Peyer's patch (tissue), 4 donors: ENCODE measurements around the gene SLC2A4.

Experiments
- CTCF ChIP-seq, 6 experiments: fragments of 450-650 bp in 4 of 6; fragments of 200-600 bp in 2 of 6; sonication (generic) in 1 of 6; IDR thresholded peaks; one replicate each; pipeline ENCODE4 v1.5.1; 2017 to 2019; ENCODE audit warnings: antibody characterized with exemption in 6 of 6, mild to moderate bottlenecking in 3 of 6, moderate library complexity in 1 of 6
- POLR2A ChIP-seq, 2 donors: fragments of 450-650 bp; IDR thresholded peaks; one replicate each; pipeline ENCODE4 v1.5.1; 2017; ENCODE audit warnings: antibody characterized with exemption in 2 of 2, mild to moderate bottlenecking in 2 of 2, moderate library complexity in 2 of 2

GRCh38 chr17:7241090-7241733 is 40.3 kb upstream of the SLC2A4 start:
- TF ChIP-seq CTCF (IDR thresholded peaks at IDR 0.05), result no peak
- no peak for TF ChIP-seq POLR2A (IDR thresholded peaks at IDR 0.05)
